Measurements from ENCODE around the gene SORCS3.

GRCh38 chr10:104867966-104868598 is 227.0 kb downstream of the SORCS3 start:
- TF ChIP-seq GABPA (IDR thresholded peaks at IDR 0.05 in 1 of 2, conservative IDR thresholded peaks at IDR 0.05 in 1 of 2) (no peak), CTCF (IDR thresholded peaks at IDR 0.05; ENCODE audit: low read depth, low read length, missing input control) (no peak), FOXA1 (IDR thresholded peaks at IDR 0.05) (no peak), YY1 (IDR thresholded peaks at IDR 0.05) (no peak), SP1 (IDR thresholded peaks at IDR 0.05) (no peak), MAX (IDR thresholded peaks at IDR 0.05) (no peak), RAD21 (IDR thresholded peaks at IDR 0.05) (no peak), TAF1 (conservative IDR thresholded peaks at IDR 0.05) (no peak)
